Esophagus (tissue), 2 donors: ENCODE measurements around the gene TENM4. TPM values are rescaled to one million over a fixed set of nuclear protein-coding genes. Genes with fewer than 3 reads are reported as not detected.

Experiments
- H3K27ac ChIP-seq, 2 donors: one replicate each; pipeline ENCODE4 v1.5.1; 2013; ENCODE audit warnings: low read depth in 2 of 2, mild to moderate bottlenecking in 2 of 2, inconsistent platforms in 1 of 2, low read length in 1 of 2, moderate library complexity in 1 of 2
- H3K27me3 ChIP-seq, 2 donors: one replicate each; pipeline ENCODE4 v1.6.1; 2013; ENCODE audit warnings: low read length in 2 of 2, control low read depth in 1 of 2, mild to moderate bottlenecking in 1 of 2; ENCODE audit not compliant: insufficient read depth in 2 of 2, control insufficient read depth in 1 of 2
- H3K36me3 ChIP-seq, 2 donors: one replicate each; pipeline ENCODE4 v1.6.1; 2013; ENCODE audit warnings: low read length in 1 of 2; ENCODE audit not compliant: control insufficient read depth in 2 of 2, insufficient read depth in 2 of 2
- H3K4me1 ChIP-seq, 2 donors: one replicate each; pipeline ENCODE4 v1.6.1; 2013; ENCODE audit warnings: low read length in 1 of 2; ENCODE audit not compliant: control insufficient read depth in 2 of 2, insufficient read depth in 2 of 2
- H3K4me3 ChIP-seq, 2 donors: one replicate each; pipeline ENCODE4 v1.5.1; 2013; ENCODE audit warnings: low read length in 2 of 2, mild to moderate bottlenecking in 2 of 2, low read depth in 1 of 2, moderate library complexity in 1 of 2
- H3K9me3 ChIP-seq, 2 donors: one replicate each; pipeline ENCODE4 v1.6.1; 2013; ENCODE audit warnings: mild to moderate bottlenecking in 2 of 2, low read depth in 1 of 2, low read length in 1 of 2, moderate library complexity in 1 of 2; ENCODE audit not compliant: control insufficient read depth in 2 of 2, insufficient read depth in 1 of 2
- WGBS, 2 donors: extraction: QIAGEN DNeasy Blood & Tissue Kit; methylation state at CpG; one replicate each; pipeline ENCODE4 v1.1.7; 2013; 5-methylcytosine and 5-hydroxymethylcytosine counted together
- polyA plus RNA-seq, 2 donors: library from polyadenylated mRNA; stranded (reverse); fragments of 200-250 nt; gene quantifications; one replicate each; pipeline ENCODE4 v1.2.3, GENCODE V29; 2013
- donor health status: healthy with polysubstance abuse.
- donor health status: Bipolar disorder and iron deficiency.

Gene TENM4
- polyA plus RNA-seq, 2 donors: 1.3 to 4.1 TPM

GRCh38 chr11:79383874-79384273 lies 57.0 kb downstream of the TENM4 start:
- Histone ChIP-seq H3K9me3 (no peaks in the 10 kb centered on the region), H3K27me3 (no peaks in the 10 kb centered on the region), H3K4me3 (no peak overlapping the region), H3K36me3 (no peaks in the 10 kb centered on the region), H3K4me1 (no peaks in the 10 kb centered on the region), H3K27ac (no peak overlapping the region)
- 67 to 74% methylated on average over 3 of the region's 3 CpGs for WGBS, 2 donors

GRCh38 chr11:79382301-79383050 lies 58.4 kb downstream of the TENM4 start:
- H3K4me1 ChIP-seq: no peaks in the 10 kb centered on the region

GRCh38 chr11:79381036-79381435 lies 59.8 kb downstream of the TENM4 start:
- Histone ChIP-seq H3K27ac (no peak overlapping the region), H3K9me3 (peaks cover 0 to 2% of the 10 kb centered on the region in 2 donors), H3K4me1 (peaks cover 0 to under 1% of the 10 kb centered on the region in 2 donors), H3K4me3 (no peak overlapping the region), H3K27me3 (no peaks in the 10 kb centered on the region), H3K36me3 (no peaks in the 10 kb centered on the region)
- 57 to 61% methylated on average over 3 of the region's 3 CpGs for WGBS, 2 donors

More at GRCh38 chr11:79382301-79383050, 58.4 kb downstream of the TENM4 start:
- Histone ChIP-seq H3K36me3 (no peaks in the 10 kb centered on the region), H3K4me3 (no peak overlapping the region), H3K9me3 (no peaks in the 10 kb centered on the region), H3K27me3 (no peaks in the 10 kb centered on the region), H3K27ac (no peak overlapping the region)
- 71 to 78% methylated on average over 6 of the region's 6 CpGs for WGBS, 2 donors

- Histone ChIP-seq H3K9me3 (peaks cover 0 to 2% of the 10 kb centered on the region in 2 donors), H3K27ac (no peak overlapping the region), H3K4me1 (peaks cover 0 to 2% of the 10 kb centered on the region in 2 donors), H3K36me3 (no peaks in the 10 kb centered on the region), H3K4me3 (no peak overlapping the region), H3K27me3 (no peaks in the 10 kb centered on the region)
- WGBS, 2 donors: 78 to 92% methylated on average over 2 of the region's 2 CpGs
Measured at GRCh38 chr11:79377406-79377805, 63.4 kb downstream of the TENM4 start.

- Histone ChIP-seq H3K4me3 (no peak overlapping the region), H3K27ac (peak overlapping the region in 1 of 2 donors; percentile 31), H3K9me3 (peaks cover 0 to 2% of the 10 kb centered on the region in 2 donors), H3K27me3 (no peaks in the 10 kb centered on the region), H3K36me3 (no peaks in the 10 kb centered on the region), H3K4me1 (peaks cover 0 to 2% of the 10 kb centered on the region in 2 donors)
- WGBS, 2 donors: 48 to 55% methylated on average over 3 of the region's 3 CpGs
Measured at GRCh38 chr11:79375818-79376550, 64.8 kb downstream of the TENM4 start.

GRCh38 chr11:79374727-79375126 lies 66.1 kb downstream of the TENM4 start:
- Histone ChIP-seq H3K4me3 (no peak overlapping the region), H3K27me3 (no peaks in the 10 kb centered on the region), H3K9me3 (peaks cover 0 to 2% of the 10 kb centered on the region in 2 donors), H3K36me3 (no peaks in the 10 kb centered on the region), H3K27ac (no peak overlapping the region), H3K4me1 (peaks cover 0 to 2% of the 10 kb centered on the region in 2 donors)
- 64 to 71% methylated on average over 7 of the region's 7 CpGs for WGBS, 2 donors

GRCh38 chr11:79371724-79372123 lies 69.1 kb downstream of the TENM4 start:
- Histone ChIP-seq H3K36me3 (no peaks in the 10 kb centered on the region), H3K9me3 (no peaks in the 10 kb centered on the region), H3K4me1 (peaks cover 0 to 2% of the 10 kb centered on the region in 2 donors), H3K27ac (no peak overlapping the region), H3K27me3 (no peaks in the 10 kb centered on the region), H3K4me3 (no peak overlapping the region)
- WGBS, 2 donors: 45 to 56% methylated on average over 2 of the region's 2 CpGs

GRCh38 chr11:79371152-79371551 lies 69.7 kb downstream of the TENM4 start:
- 53 to 57% methylated on average over 1 of the region's 1 CpG for WGBS, 2 donors
- Histone ChIP-seq H3K27me3 (no peaks in the 10 kb centered on the region), H3K27ac (no peak overlapping the region), H3K4me1 (peaks cover 0 to 2% of the 10 kb centered on the region in 2 donors), H3K9me3 (no peaks in the 10 kb centered on the region), H3K4me3 (no peak overlapping the region), H3K36me3 (no peaks in the 10 kb centered on the region)

GRCh38 chr11:79369055-79369454 lies 71.8 kb downstream of the TENM4 start:
- Histone ChIP-seq H3K4me3 (no peak overlapping the region), H3K27ac (no peak overlapping the region), H3K4me1 (no peaks in the 10 kb centered on the region), H3K36me3 (no peaks in the 10 kb centered on the region), H3K27me3 (no peaks in the 10 kb centered on the region), H3K9me3 (no peaks in the 10 kb centered on the region)
- WGBS, 2 donors: 82 to 85% methylated on average over 5 of the region's 5 CpGs
